Neural crest cell (in vitro differentiated cells): Measurements from ENCODE around the gene ANKRD66. TPM values are rescaled to one million over a fixed set of nuclear protein-coding genes. Genes with fewer than 3 reads are reported as not detected.
"Not testable (repeated sequence)": the region's sequence is repeated elsewhere in the genome, so short reads cannot be mapped to it uniquely, and the experiment has no call there.

ENCODE experiments used
- DNase-seq: peaks from one replicate; pipeline ENCODE4 v3.0.0; 2021; ENCODE audit warnings: low read depth, mixed read lengths, low spot score
- H3K27ac Mint-ChIP-seq: one replicate; pipeline ENCODE4 v1.8.0; 2021; ENCODE audit warnings: mild to moderate bottlenecking, mixed read lengths; ENCODE audit not compliant: unreplicated experiment
- H3K27me3 Mint-ChIP-seq: 2 replicates; pipeline ENCODE4 v1.8.0; 2021; ENCODE audit warnings: low read depth, mild to moderate bottlenecking, mixed read lengths
- H3K36me3 Mint-ChIP-seq: 2 replicates; pipeline ENCODE4 v1.8.0; 2021; ENCODE audit warnings: low read depth, mild to moderate bottlenecking, mixed read lengths
- H3K4me1 Mint-ChIP-seq: 2 replicates; pipeline ENCODE4 v1.8.0; 2021; ENCODE audit warnings: mixed read lengths
- H3K4me3 Mint-ChIP-seq: one replicate; pipeline ENCODE4 v1.8.0; 2021; ENCODE audit warnings: mild to moderate bottlenecking, mixed read lengths
- H3K9me3 Mint-ChIP-seq: 2 replicates; pipeline ENCODE4 v1.8.0; 2021; ENCODE audit warnings: mixed read lengths
- CTCF ChIP-seq: fragments of 200-600 bp; sonication (generic); conservative IDR thresholded peaks from 2 replicates; pipeline ENCODE4 v1.5.0; 2021; ENCODE audit warnings: antibody characterized with exemption, mild to moderate bottlenecking
- total RNA-seq: library from RNA; stranded (reverse); gene quantifications from 2 replicates; pipeline ENCODE4 v1.2.1, GENCODE V29; 2021

Gene ANKRD66
- total RNA-seq, 1 donor from 2014 or later: not detected

- no peaks in the 10 kb centered on the region for H3K4me1 Mint-ChIP-seq
- no peak for DNase-seq
- TF ChIP-seq CTCF: no peak
- H3K27me3 Mint-ChIP-seq: peaks cover 10% of the 10 kb centered on the region
- H3K4me3 Mint-ChIP-seq: no peak overlapping the region
- no peaks in the 10 kb centered on the region for H3K36me3 Mint-ChIP-seq
- no peak overlapping the region for H3K27ac Mint-ChIP-seq
- peaks cover 2% of the 10 kb centered on the region for H3K9me3 Mint-ChIP-seq
Observed at GRCh38 chr6:46743425-46744158, 3.1 kb upstream of the ANKRD66 start.

- not testable (repeated sequence) for H3K27me3 Mint-ChIP-seq, DNase-seq, H3K4me1 Mint-ChIP-seq, H3K36me3 Mint-ChIP-seq, H3K4me3 Mint-ChIP-seq, H3K9me3 Mint-ChIP-seq, H3K27ac Mint-ChIP-seq
Observed at GRCh38 chr6:46744159-46744725, 2.5 kb upstream of the ANKRD66 start.

GRCh38 chr6:46745973-46746372, 760 bp upstream of the ANKRD66 start:
- no peak for TF ChIP-seq CTCF
- Mint-ChIP-seq H3K36me3 (no peaks in the 10 kb centered on the region), H3K4me1 (no peaks in the 10 kb centered on the region), H3K27me3 (peaks cover 8% of the 10 kb centered on the region), H3K9me3 (peaks cover 2% of the 10 kb centered on the region), H3K4me3 (no peak overlapping the region), H3K27ac (no peak overlapping the region)
- no peak for DNase-seq

- Mint-ChIP-seq H3K27ac (no peak overlapping the region), H3K36me3 (no peaks in the 10 kb centered on the region), H3K9me3 (no peaks in the 10 kb centered on the region), H3K4me1 (no peaks in the 10 kb centered on the region), H3K4me3 (no peak overlapping the region), H3K27me3 (peaks cover 8% of the 10 kb centered on the region)
- no peak for TF ChIP-seq CTCF
- DNase-seq: no peak
Observed at GRCh38 chr6:46748940-46749503, 2.3 kb downstream of the ANKRD66 start.

- Mint-ChIP-seq H3K4me1 (no peaks in the 10 kb centered on the region), H3K9me3 (no peaks in the 10 kb centered on the region), H3K27ac (no peak overlapping the region), H3K27me3 (peaks cover 8% of the 10 kb centered on the region), H3K36me3 (no peaks in the 10 kb centered on the region), H3K4me3 (no peak overlapping the region)
- no peak for DNase-seq
- TF ChIP-seq CTCF: no peak
Observed at GRCh38 chr6:46749731-46750130, 3.0 kb downstream of the ANKRD66 start.

GRCh38 chr6:46751658-46752057, 4.9 kb downstream of the ANKRD66 start:
- no peaks in the 10 kb centered on the region for H3K27me3 Mint-ChIP-seq
- DNase-seq: no peak
- no peaks in the 10 kb centered on the region for H3K4me1 Mint-ChIP-seq
- no peak overlapping the region for H3K4me3 Mint-ChIP-seq
- H3K36me3 Mint-ChIP-seq: no peaks in the 10 kb centered on the region
- TF ChIP-seq CTCF: no peak
- no peak overlapping the region for H3K27ac Mint-ChIP-seq
- no peaks in the 10 kb centered on the region for H3K9me3 Mint-ChIP-seq
